WTC11 (cell line): Measurements from ENCODE around the gene KLHL1. TPM values are rescaled to one million over a fixed set of nuclear protein-coding genes. Genes with fewer than 3 reads are reported as not detected.

Experiments used
- ATAC-seq: fragments of 200-7000 bp; cut with Tn5 transposase; 2 replicates; pipeline ENCODE4 v1.10.0; 2021; ENCODE audit warnings: mild to moderate bottlenecking, moderate library complexity
- CTCF ChIA-PET: fragments of 300-600 bp; sonication (Branson Sonifier 250); formaldehyde crosslinking; loops from one replicate; lab custom pipeline; 2021; ENCODE audit warnings: antibody characterized with exemption; lab: Charles Lee
- POLR2A ChIA-PET: fragments of 350-600 bp; sonication (Branson Sonifier 250); formaldehyde crosslinking; loops from one replicate; lab custom pipeline; 2021; ENCODE audit warnings: antibody characterized with exemption; lab: Charles Lee
- DNase-seq: peaks from one replicate; pipeline ENCODE4 v3.0.0; 2021; ENCODE audit warnings: low spot score
- H3K27ac Mint-ChIP-seq: 2 replicates; pipeline ENCODE4 v1.8.0; 2021; ENCODE audit warnings: mixed read lengths
- H3K27me3 Mint-ChIP-seq: 2 replicates; pipeline ENCODE4 v1.8.0; 2021; ENCODE audit warnings: low read depth, mild to moderate bottlenecking, moderate library complexity, mixed read lengths
- H3K36me3 Mint-ChIP-seq: 2 replicates; pipeline ENCODE4 v1.8.0; 2021; ENCODE audit warnings: mixed read lengths
- H3K4me1 Mint-ChIP-seq: 2 replicates; pipeline ENCODE4 v1.8.0; 2022; ENCODE audit warnings: mixed read lengths
- H3K4me3 Mint-ChIP-seq: 2 replicates; pipeline ENCODE4 v1.8.0; 2021; ENCODE audit warnings: mild to moderate bottlenecking, moderate library complexity, mixed read lengths
- H3K9me3 Mint-ChIP-seq: 2 replicates; pipeline ENCODE4 v1.8.0; 2021; ENCODE audit warnings: mixed read lengths
- AR ChIP-seq: fragments of 250-450 bp; sonication (Bioruptor Pico); IDR thresholded peaks from 2 replicates; pipeline ENCODE4 v1.9.0; 2021; ENCODE audit warnings: mild to moderate bottlenecking
- ELF4 ChIP-seq: sonication (generic); formaldehyde crosslinking; IDR thresholded peaks from 2 replicates; pipeline ENCODE4 v1.8.1; 2022; ENCODE audit warnings: low read depth, mild to moderate bottlenecking, moderate library complexity, missing genetic modification reagents
- ESRRA ChIP-seq: sonication (generic); formaldehyde crosslinking; IDR thresholded peaks from 2 replicates; pipeline ENCODE4 v1.8.1; 2022; ENCODE audit warnings: mild to moderate bottlenecking, missing genetic modification reagents, borderline replicate concordance
- FOXP1 ChIP-seq: sonication (generic); formaldehyde crosslinking; IDR thresholded peaks from 2 replicates; pipeline ENCODE4 v1.8.0; 2022; ENCODE audit warnings: missing genetic modification reagents, mild to moderate bottlenecking, moderate library complexity, borderline replicate concordance
- GABPB1 ChIP-seq: sonication (generic); formaldehyde crosslinking; IDR thresholded peaks from 2 replicates; pipeline ENCODE4 v1.8.1; 2023; ENCODE audit warnings: mild to moderate bottlenecking, missing genetic modification reagents
- IRF2 ChIP-seq: sonication (generic); formaldehyde crosslinking; IDR thresholded peaks from 2 replicates; pipeline ENCODE4 v1.8.0; 2022; ENCODE audit warnings: low read depth, missing genetic modification reagents, borderline replicate concordance
- MAX ChIP-seq: sonication (generic); formaldehyde crosslinking; IDR thresholded peaks from 2 replicates; pipeline ENCODE4 v1.8.0; 2022; ENCODE audit warnings: mild to moderate bottlenecking, missing genetic modification reagents
- NFE2L1 ChIP-seq: sonication (generic); formaldehyde crosslinking; IDR thresholded peaks from 2 replicates; pipeline ENCODE4 v1.8.1; 2023; ENCODE audit warnings: missing genetic modification reagents
- OVOL2 ChIP-seq: fragments of 250-450 bp; sonication (Bioruptor Pico); IDR thresholded peaks from 2 replicates; pipeline ENCODE4 v1.9.0; 2021; ENCODE audit warnings: mild to moderate bottlenecking, borderline replicate concordance
- SOX15 ChIP-seq: fragments of 250-450 bp; sonication (Bioruptor Pico); IDR thresholded peaks from 2 replicates; pipeline ENCODE4 v1.9.0; 2021; ENCODE audit warnings: mild to moderate bottlenecking
- TCF7 ChIP-seq: sonication (generic); formaldehyde crosslinking; IDR thresholded peaks from 2 replicates; pipeline ENCODE4 v1.8.0; 2022; ENCODE audit warnings: mild to moderate bottlenecking, low read depth, missing genetic modification reagents, moderate library complexity
- USF2 ChIP-seq: sonication (generic); formaldehyde crosslinking; IDR thresholded peaks from 2 replicates; pipeline ENCODE4 v1.8.1; 2023; ENCODE audit warnings: mild to moderate bottlenecking, missing genetic modification reagents, moderate library complexity
- ZNF138 ChIP-seq: sonication (generic); formaldehyde crosslinking; conservative IDR thresholded peaks from 2 replicates; pipeline ENCODE4 v1.8.1; 2022; ENCODE audit warnings: mild to moderate bottlenecking, moderate library complexity, missing genetic modification reagents
- ZNF232 ChIP-seq: sonication (generic); formaldehyde crosslinking; IDR thresholded peaks from 2 replicates; pipeline ENCODE4 v1.8.0; 2022; ENCODE audit warnings: mild to moderate bottlenecking, missing genetic modification reagents
- ZNF423 ChIP-seq: fragments of 250-450 bp; sonication (Bioruptor Pico); IDR thresholded peaks from 2 replicates; pipeline ENCODE4 v2.1.2; 2022; ENCODE audit warnings: mild to moderate bottlenecking, moderate library complexity
- ZNF512 ChIP-seq: sonication (generic); formaldehyde crosslinking; IDR thresholded peaks from 2 replicates; pipeline ENCODE4 v1.8.1; 2022; ENCODE audit warnings: missing genetic modification reagents, borderline replicate concordance
- ZNF532 ChIP-seq: fragments of 250-450 bp; sonication (Bioruptor Pico); IDR thresholded peaks from 2 replicates; pipeline ENCODE4 v1.9.0; 2021; ENCODE audit warnings: mild to moderate bottlenecking, borderline replicate concordance
- ZNF671 ChIP-seq: fragments of 250-450 bp; sonication (Bioruptor Pico); IDR thresholded peaks from 2 replicates; pipeline ENCODE4 v1.8.0; 2021; ENCODE audit warnings: mild to moderate bottlenecking
- total RNA-seq: library from RNA; stranded (reverse); gene quantifications from 3 replicates; pipeline ENCODE4 v1.2.3, GENCODE V29; 2021
- TF ChIP-seq, protein P1 (sequence below): sonication (generic); formaldehyde crosslinking; IDR thresholded peaks from 2 replicates; pipeline ENCODE4 v1.8.1; 2023; ENCODE audit warnings: mild to moderate bottlenecking, missing genetic modification reagents, moderate library complexity

Gene KLHL1
- total RNA-seq, 1 experiment from 2014 or later: not detected

DNA sequence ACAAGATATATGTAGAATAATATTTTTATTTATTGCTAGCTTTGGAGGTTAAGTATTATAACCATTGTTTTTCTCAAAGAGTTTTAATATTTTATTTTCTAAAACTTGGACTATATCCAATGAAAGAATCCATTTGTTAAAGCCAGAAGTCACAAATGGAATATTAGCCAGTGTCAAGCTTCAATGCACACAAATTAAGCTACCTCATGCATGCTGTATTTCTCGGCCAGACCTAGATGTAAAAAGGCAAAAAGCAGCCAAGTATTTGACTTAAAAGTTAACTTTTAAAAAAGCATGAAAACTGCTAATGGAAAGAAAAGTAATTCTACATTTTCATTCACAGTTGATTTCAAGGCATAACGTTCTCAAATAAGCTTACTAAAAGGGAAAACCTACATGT, 160.7 kb downstream of the KLHL1 start:
- DNase-seq: no peak
- Mint-ChIP-seq H3K4me1 (no peaks in the 10 kb centered on the region), H3K36me3 (no peaks in the 10 kb centered on the region), H3K9me3 (peaks cover 5% of the 10 kb centered on the region; the same call in 1 of the 2 replicates), H3K27me3 (no peaks in the 10 kb centered on the region), H3K4me3 (no peak overlapping the region), H3K27ac (no peak overlapping the region)
- TF ChIP-seq GABPB1 (CRISPR knock-in tag): no peak
- no peak for TF ChIP-seq NFE2L1 (CRISPR knock-in tag)
- TF ChIP-seq SOX15 (CRISPR knock-in tag): no peak
- no peak for TF ChIP-seq FOXP1
- no peak for TF ChIP-seq ZNF232
- TF ChIP-seq ZNF138 (CRISPR knock-in tag): no peak
- TF ChIP-seq ZNF671 (CRISPR knock-in tag): no peak
- TF ChIP-seq IRF2 (CRISPR knock-in tag): no peak
- no peak for TF ChIP-seq TCF7
- no peak for TF ChIP-seq OVOL2 (CRISPR knock-in tag)
- TF ChIP-seq, protein P1, sequence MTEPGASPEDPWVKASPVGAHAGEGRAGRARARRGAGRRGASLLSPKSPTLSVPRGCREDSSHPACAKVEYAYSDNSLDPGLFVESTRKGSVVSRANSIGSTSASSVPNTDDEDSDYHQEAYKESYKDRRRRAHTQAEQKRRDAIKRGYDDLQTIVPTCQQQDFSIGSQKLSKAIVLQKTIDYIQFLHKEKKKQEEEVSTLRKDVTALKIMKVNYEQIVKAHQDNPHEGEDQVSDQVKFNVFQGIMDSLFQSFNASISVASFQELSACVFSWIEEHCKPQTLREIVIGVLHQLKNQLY (CRISPR knock-in tag): no peak
- POLR2A ChIA-PET: no interaction called here
- CTCF ChIA-PET: no interaction called here
- ATAC-seq: no peak

DNA sequence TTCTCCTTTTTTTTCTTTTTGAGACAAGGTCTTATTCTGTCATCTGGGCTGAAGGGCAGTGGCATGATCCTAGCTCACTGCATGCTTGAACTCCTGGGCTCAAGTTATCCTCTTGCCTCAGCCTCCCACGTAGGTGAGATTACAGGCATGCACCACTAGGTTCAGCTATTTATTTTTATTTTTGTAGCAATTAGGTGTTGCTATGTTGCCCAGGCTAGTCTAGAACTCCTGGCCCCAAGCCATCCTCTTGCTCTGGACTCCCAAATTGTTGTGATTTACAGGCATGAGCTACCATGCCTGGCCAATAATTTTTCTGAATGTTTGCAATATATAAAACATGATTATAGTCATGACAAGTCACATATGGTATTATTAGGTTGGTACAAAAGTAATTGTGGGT, 161.7 kb downstream of the KLHL1 start:
- no peaks in the 10 kb centered on the region for H3K36me3 Mint-ChIP-seq
- TF ChIP-seq ZNF532 (CRISPR knock-in tag) (no peak), USF2 (CRISPR knock-in tag) (no peak), ESRRA (CRISPR knock-in tag) (no peak), ZNF512 (CRISPR knock-in tag) (no peak), ELF4 (no peak), GABPB1 (CRISPR knock-in tag) (no peak), ZNF423 (no peak), AR (no peak), MAX (CRISPR knock-in tag) (no peak)
- TF ChIP-seq, all 79 proteins: peak for 0
- peaks cover 5% of the 10 kb centered on the region; the same call in 1 of the 2 replicates for H3K9me3 Mint-ChIP-seq
- ChIA-PET CTCF (no interaction called here), POLR2A (no interaction called here)
- ATAC-seq (no peak), DNase-seq (no peak)
- no peaks in the 10 kb centered on the region for H3K27me3 Mint-ChIP-seq
- H3K4me1 Mint-ChIP-seq: no peaks in the 10 kb centered on the region
- no peak overlapping the region for H3K27ac Mint-ChIP-seq
- H3K4me3 Mint-ChIP-seq: no peak overlapping the region
